ENCODE data around the gene ERVK3-1.

DNA sequence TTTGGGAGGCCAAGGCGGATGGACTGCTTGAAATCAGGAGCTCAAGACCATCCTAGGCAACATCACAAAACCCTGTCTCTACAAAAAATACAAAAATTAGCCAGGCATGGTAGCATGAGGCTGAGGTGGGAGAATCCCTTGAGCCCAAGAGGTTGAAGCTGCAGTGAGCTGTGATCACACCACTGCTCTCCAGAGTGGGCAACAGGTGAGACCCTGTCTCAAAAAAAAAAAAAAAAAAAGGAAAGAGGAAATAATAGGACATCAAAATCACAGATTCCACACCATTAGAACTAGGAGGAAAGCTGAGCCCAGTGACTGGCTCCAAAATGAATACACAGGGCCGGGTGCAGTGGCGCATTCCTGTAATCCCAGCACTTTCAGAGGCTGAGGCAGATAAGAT, 29.6 kb upstream of the ERVK3-1 start:
- no peak for TF ChIP-seq POLR2A (IDR thresholded peaks at IDR 0.05)
- TF ChIP-seq, protein P1, sequence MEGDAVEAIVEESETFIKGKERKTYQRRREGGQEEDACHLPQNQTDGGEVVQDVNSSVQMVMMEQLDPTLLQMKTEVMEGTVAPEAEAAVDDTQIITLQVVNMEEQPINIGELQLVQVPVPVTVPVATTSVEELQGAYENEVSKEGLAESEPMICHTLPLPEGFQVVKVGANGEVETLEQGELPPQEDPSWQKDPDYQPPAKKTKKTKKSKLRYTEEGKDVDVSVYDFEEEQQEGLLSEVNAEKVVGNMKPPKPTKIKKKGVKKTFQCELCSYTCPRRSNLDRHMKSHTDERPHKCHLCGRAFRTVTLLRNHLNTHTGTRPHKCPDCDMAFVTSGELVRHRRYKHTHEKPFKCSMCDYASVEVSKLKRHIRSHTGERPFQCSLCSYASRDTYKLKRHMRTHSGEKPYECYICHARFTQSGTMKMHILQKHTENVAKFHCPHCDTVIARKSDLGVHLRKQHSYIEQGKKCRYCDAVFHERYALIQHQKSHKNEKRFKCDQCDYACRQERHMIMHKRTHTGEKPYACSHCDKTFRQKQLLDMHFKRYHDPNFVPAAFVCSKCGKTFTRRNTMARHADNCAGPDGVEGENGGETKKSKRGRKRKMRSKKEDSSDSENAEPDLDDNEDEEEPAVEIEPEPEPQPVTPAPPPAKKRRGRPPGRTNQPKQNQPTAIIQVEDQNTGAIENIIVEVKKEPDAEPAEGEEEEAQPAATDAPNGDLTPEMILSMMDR (IDR thresholded peaks at IDR 0.05) = no peak
